HEK293T (cell line): Measurements from ENCODE around the gene UPF2.

Source experiments
- ELF4 ChIP-seq: fragments of 450-650 bp; IDR thresholded peaks from 2 replicates; pipeline ENCODE4 v1.6.1; 2017; ENCODE audit warnings: antibody characterized with exemption
- FOXA1 ChIP-seq: fragments of 450-650 bp; IDR thresholded peaks from 2 replicates; pipeline ENCODE4 v1.6.1; 2016; ENCODE audit warnings: mild to moderate bottlenecking
- HDGF ChIP-seq: fragments of 450-650 bp; IDR thresholded peaks from 2 replicates; pipeline ENCODE4 v1.6.1; 2017; ENCODE audit warnings: antibody characterized with exemption, borderline replicate concordance
- L3MBTL2 ChIP-seq: fragments of 450-650 bp; conservative IDR thresholded peaks from 2 replicates; pipeline ENCODE4 v1.6.1; 2016; ENCODE audit warnings: mild to moderate bottlenecking
- LEF1 ChIP-seq: fragments of 450-650 bp; IDR thresholded peaks from 2 replicates; pipeline ENCODE4 v1.6.1; 2017; ENCODE audit warnings: mild to moderate bottlenecking, borderline replicate concordance
- PKNOX1 ChIP-seq: fragments of 450-650 bp; IDR thresholded peaks from 2 replicates; pipeline ENCODE4 v1.6.1; 2016
- SP1 ChIP-seq: fragments of 450-650 bp; IDR thresholded peaks from 2 replicates; pipeline ENCODE4 v1.6.1; 2017
- SUZ12 ChIP-seq: fragments of 450-650 bp; IDR thresholded peaks from 2 replicates; pipeline ENCODE4 v1.6.1; 2016; ENCODE audit warnings: mild to moderate bottlenecking

DNA sequence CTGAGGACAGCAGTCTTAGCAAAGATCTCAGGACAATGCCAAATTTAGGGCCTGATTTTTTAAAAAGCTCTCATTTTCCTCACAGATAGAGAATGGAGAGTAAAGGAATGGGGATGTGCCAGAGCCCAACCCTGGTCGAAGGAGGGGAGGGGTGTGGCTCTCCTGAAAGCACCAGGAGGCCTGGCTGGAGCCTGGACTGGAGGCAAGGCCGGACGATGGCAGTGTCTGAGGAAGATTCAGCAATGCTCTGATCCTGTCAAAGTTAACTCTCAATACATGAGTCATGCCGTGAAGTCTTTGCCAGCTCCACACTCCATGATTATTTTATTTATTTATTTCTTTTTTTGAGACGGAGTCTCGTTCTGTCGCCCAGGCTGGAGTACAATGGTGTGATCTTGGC, 108.3 kb downstream of the UPF2 start:
- TF ChIP-seq SP1 = no peak
- no peak for TF ChIP-seq L3MBTL2
- TF ChIP-seq HDGF = no peak
- no peak for TF ChIP-seq PKNOX1
- no peak for TF ChIP-seq SUZ12
- TF ChIP-seq LEF1 = no peak
- TF ChIP-seq ELF4 = no peak
- no peak for TF ChIP-seq FOXA1
